Activated CD8-positive, alpha-beta memory T cell treated with anti-CD3 and anti-CD28 coated beads for 48 hours (primary cell): ENCODE measurements around the gene KLHL14.

Experiments used
- DNase-seq, 3 experiments: peaks; one replicate each; pipeline ENCODE4 v3.0.0-alpha.2; 2020; ENCODE audit warnings: low read depth in 2 of 3, low spot score in 2 of 3

The KLHL14 gene

GRCh38 chr18:32770666-32771168, 2.1 kb downstream of the KLHL14 start:
- DNase-seq, result no peak

GRCh38 chr18:32770054-32770665, 2.7 kb downstream of the KLHL14 start:
- no peak for DNase-seq

GRCh38 chr18:32769586-32770053, 3.2 kb downstream of the KLHL14 start:
- no peak for DNase-seq

- DNase-seq, result no peak
Observed at GRCh38 chr18:32769071-32769585, 3.7 kb downstream of the KLHL14 start.

- DNase-seq, result no peak
Observed at GRCh38 chr18:32767400-32767799, 5.4 kb downstream of the KLHL14 start.

GRCh38 chr18:32764611-32765244, 8.1 kb downstream of the KLHL14 start:
- no peak for DNase-seq

GRCh38 chr18:32763293-32763692, 9.5 kb downstream of the KLHL14 start:
- no peak for DNase-seq

GRCh38 chr18:32761231-32761630, 11.6 kb downstream of the KLHL14 start:
- DNase-seq, result no peak

GRCh38 chr18:32760391-32760790, 12.4 kb downstream of the KLHL14 start:
- DNase-seq, result no peak

GRCh38 chr18:32759611-32760167, 13.1 kb downstream of the KLHL14 start:
- no peak for DNase-seq

GRCh38 chr18:32754508-32755263, 18.1 kb downstream of the KLHL14 start:
- no peak for DNase-seq

GRCh38 chr18:32753656-32754260, 19.1 kb downstream of the KLHL14 start:
- no peak for DNase-seq

GRCh38 chr18:32750328-32750727, 22.5 kb downstream of the KLHL14 start:
- no peak for DNase-seq

GRCh38 chr18:32749809-32750208, 23.0 kb downstream of the KLHL14 start:
- DNase-seq, result no peak

- no peak for DNase-seq
Observed at GRCh38 chr18:32742579-32742978, 30.2 kb downstream of the KLHL14 start.

- DNase-seq, result no peak
Observed at GRCh38 chr18:32735781-32736180, 37.0 kb downstream of the KLHL14 start.

GRCh38 chr18:32734442-32734841, 38.4 kb downstream of the KLHL14 start:
- DNase-seq, result no peak

- DNase-seq, result no peak
Observed at GRCh38 chr18:32732165-32732564, 40.7 kb downstream of the KLHL14 start.

GRCh38 chr18:32730620-32731091, 42.2 kb downstream of the KLHL14 start:
- no peak for DNase-seq

GRCh38 chr18:32730068-32730467, 42.8 kb downstream of the KLHL14 start:
- no peak for DNase-seq
